HepG2 (cell line): ENCODE data around the gene KIAA1191. TPM values are rescaled to one million over a fixed set of nuclear protein-coding genes. Genes with fewer than 3 reads are reported as not detected.

Source experiments
- AGO1 ChIP-seq: fragments of 200-400 bp; formaldehyde crosslinking; IDR thresholded peaks from 2 replicates; pipeline ENCODE4 v1.6.1; 2017; ENCODE audit warnings: mild to moderate bottlenecking, low read depth, low read length, moderate library complexity; ENCODE audit not compliant: poor library complexity, severe bottlenecking
- GZF1 ChIP-seq: sonication (generic); formaldehyde crosslinking; IDR thresholded peaks from 2 replicates; pipeline ENCODE4 v1.5.1; 2020; ENCODE audit warnings: mild to moderate bottlenecking, missing genetic modification reagents
- KLF11 ChIP-seq: IDR thresholded peaks from 2 replicates; pipeline ENCODE4 v1.6.1; 2016; ENCODE audit warnings: missing compliant biosample characterization
- MEF2D ChIP-seq: sonication (generic); formaldehyde crosslinking; IDR thresholded peaks from 2 replicates; pipeline ENCODE4 v1.5.1; 2020; ENCODE audit warnings: mild to moderate bottlenecking, missing genetic modification reagents
- RBM22 ChIP-seq: fragments of 200-400 bp; formaldehyde crosslinking; optimal IDR thresholded peaks from 2 replicates; pipeline ENCODE3; 2017; ENCODE audit warnings: mild to moderate bottlenecking, low read length, moderate library complexity
- REXO4 ChIP-seq: sonication (generic); formaldehyde crosslinking; IDR thresholded peaks from 2 replicates; pipeline ENCODE4 v1.8.0; 2022; ENCODE audit warnings: missing genetic modification reagents, mild to moderate bottlenecking, borderline replicate concordance
- SALL1 ChIP-seq: sonication (generic); formaldehyde crosslinking; IDR thresholded peaks from 2 replicates; pipeline ENCODE4 v1.8.0; 2022; ENCODE audit warnings: mild to moderate bottlenecking, missing genetic modification reagents
- TBL1XR1 ChIP-seq: fragments of 150-350 bp; IDR thresholded peaks from 2 replicates; pipeline ENCODE4 v1.6.1; 2014; ENCODE audit warnings: borderline replicate concordance, low read length; ENCODE audit not compliant: partially characterized antibody
- TEAD3 ChIP-seq: optimal IDR thresholded peaks from 2 replicates; pipeline ENCODE3; 2016; ENCODE audit warnings: borderline replicate concordance
- ZFP1 ChIP-seq: IDR thresholded peaks from 2 replicates; pipeline ENCODE4 v1.6.1; 2016
- ZNF136 ChIP-seq: sonication (generic); formaldehyde crosslinking; IDR thresholded peaks from 2 replicates; pipeline ENCODE4 v1.8.1; 2022; ENCODE audit warnings: low read depth, mild to moderate bottlenecking, moderate library complexity, missing genetic modification reagents
- ZNF709 ChIP-seq: sonication (generic); formaldehyde crosslinking; IDR thresholded peaks from 2 replicates; pipeline ENCODE4 v1.5.0; 2020; ENCODE audit warnings: mild to moderate bottlenecking, missing genetic modification reagents
- polyA plus RNA-seq, 8 experiments: library from polyadenylated mRNA; depleted of rRNA in 3 of 8; stranded (reverse) in 7 of 8; unstranded in 1 of 8; fragments of >200 nt; fragmentation: Illumina TruSeq in 4 of 8; extraction: Trizol in 4 of 8; gene quantifications; 2 replicates each; pipeline versions ENCODE4 v1.2.1 to v1.2.3, GENCODE V29; 2011 to 2016; ENCODE audit warnings: low read depth in 4 of 8, missing spikeins in 1 of 8, mixed read lengths in 1 of 8; ENCODE audit not compliant: insufficient read depth in 1 of 8
- total RNA-seq, 5 experiments: library from RNA; depleted of rRNA; stranded (reverse); fragments of >200 nt; fragmentation: Illumina TruSeq; extraction: Trizol; gene quantifications; 2 replicates each; pipeline ENCODE4 v1.2.3, GENCODE V29; 2016; ENCODE audit warnings: low read depth in 1 of 5
- TF ChIP-seq, protein P1 (sequence below): sonication (generic); formaldehyde crosslinking; IDR thresholded peaks from 2 replicates; pipeline ENCODE4 v1.8.1; 2022; ENCODE audit warnings: mild to moderate bottlenecking, missing genetic modification reagents
- TF ChIP-seq, protein P2 (sequence below), 2 experiments: fragments of 450-650 bp in 1 of 2; sonication (generic) in 1 of 2; formaldehyde crosslinking; IDR thresholded peaks; 2 replicates each; pipeline versions ENCODE4 v1.5.0 to v1.8.0; 2020 to 2022; ENCODE audit warnings: mild to moderate bottlenecking in 1 of 2, missing genetic modification reagents in 1 of 2
- TF ChIP-seq, protein P3 (sequence below): IDR thresholded peaks from 2 replicates; pipeline ENCODE4 v1.6.1; 2016
- TF ChIP-seq, protein P4 (sequence below): sonication (generic); formaldehyde crosslinking; conservative IDR thresholded peaks from 2 replicates; pipeline ENCODE4 v1.4.0; 2020; ENCODE audit warnings: missing genetic modification reagents
- TF ChIP-seq, protein P5 (sequence below): fragments of 450-650 bp; IDR thresholded peaks from 2 replicates; pipeline ENCODE4 v1.6.1; 2017; ENCODE audit warnings: mild to moderate bottlenecking
- TF ChIP-seq, protein P6 (sequence below): sonication (generic); formaldehyde crosslinking; IDR thresholded peaks from 2 replicates; pipeline ENCODE4 v1.8.0; 2022; ENCODE audit warnings: mild to moderate bottlenecking, missing genetic modification reagents; ENCODE audit not compliant: insufficient replicate concordance

Gene KIAA1191
- total and polyA plus RNA-seq, 2 of the 13 experiments (the other 11 are each of a cell fraction or from before 2014, with no cell fraction given), result 63.6 to 103 TPM

DNA sequence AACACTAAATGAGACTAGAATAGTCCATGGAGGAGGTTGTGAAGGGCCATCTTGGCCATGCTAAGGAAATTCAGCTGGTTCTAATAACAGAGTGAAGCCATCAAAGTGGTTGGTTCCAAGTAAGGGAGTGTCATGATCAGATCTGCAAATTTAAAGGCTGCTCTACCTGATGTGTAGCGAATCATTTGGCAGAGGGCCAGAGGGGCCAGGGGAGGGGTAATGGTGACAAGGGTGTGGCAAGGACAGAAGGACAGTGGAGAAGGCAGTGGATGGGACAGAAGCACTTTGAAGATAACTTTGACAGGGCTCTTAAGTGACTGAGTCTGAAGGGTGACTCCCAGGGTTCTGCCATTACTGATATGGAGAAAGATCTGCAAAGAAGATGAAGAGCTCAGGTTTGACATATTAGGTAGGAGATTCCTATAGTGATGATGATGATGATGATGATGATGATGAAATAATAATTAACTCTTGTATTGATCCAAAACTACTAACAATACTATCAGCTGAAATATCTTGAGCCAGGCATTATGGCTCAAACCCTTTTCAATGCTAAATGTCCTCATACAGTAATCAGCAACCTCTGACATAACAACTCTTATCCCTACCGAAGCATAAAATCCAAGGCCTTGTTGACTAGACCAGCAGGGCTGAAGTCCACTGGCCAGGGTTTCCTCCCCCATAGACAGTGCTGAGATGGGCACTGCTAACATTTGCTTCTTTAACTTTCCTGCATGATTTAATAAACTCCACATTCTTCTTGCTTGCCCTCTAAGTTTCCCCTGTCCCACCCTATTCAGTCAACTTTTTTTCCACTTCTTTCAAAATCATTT lies 20.0 kb downstream of the KIAA1191 start (continued):
- TF ChIP-seq, protein P1, sequence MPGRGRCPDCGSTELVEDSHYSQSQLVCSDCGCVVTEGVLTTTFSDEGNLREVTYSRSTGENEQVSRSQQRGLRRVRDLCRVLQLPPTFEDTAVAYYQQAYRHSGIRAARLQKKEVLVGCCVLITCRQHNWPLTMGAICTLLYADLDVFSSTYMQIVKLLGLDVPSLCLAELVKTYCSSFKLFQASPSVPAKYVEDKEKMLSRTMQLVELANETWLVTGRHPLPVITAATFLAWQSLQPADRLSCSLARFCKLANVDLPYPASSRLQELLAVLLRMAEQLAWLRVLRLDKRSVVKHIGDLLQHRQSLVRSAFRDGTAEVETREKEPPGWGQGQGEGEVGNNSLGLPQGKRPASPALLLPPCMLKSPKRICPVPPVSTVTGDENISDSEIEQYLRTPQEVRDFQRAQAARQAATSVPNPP (CRISPR knock-in tag), result no peak
- TF ChIP-seq, protein P2, sequence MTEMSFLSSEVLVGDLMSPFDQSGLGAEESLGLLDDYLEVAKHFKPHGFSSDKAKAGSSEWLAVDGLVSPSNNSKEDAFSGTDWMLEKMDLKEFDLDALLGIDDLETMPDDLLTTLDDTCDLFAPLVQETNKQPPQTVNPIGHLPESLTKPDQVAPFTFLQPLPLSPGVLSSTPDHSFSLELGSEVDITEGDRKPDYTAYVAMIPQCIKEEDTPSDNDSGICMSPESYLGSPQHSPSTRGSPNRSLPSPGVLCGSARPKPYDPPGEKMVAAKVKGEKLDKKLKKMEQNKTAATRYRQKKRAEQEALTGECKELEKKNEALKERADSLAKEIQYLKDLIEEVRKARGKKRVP (CRISPR knock-in tag; IDR thresholded peaks at IDR 0.05), result no peak
- TF ChIP-seq REXO4 (CRISPR knock-in tag) (no peak), SALL1 (CRISPR knock-in tag) (peak; percentile 31; the same call in 1 of the 2 replicates), ZFP1 (CRISPR knock-in tag) (no peak), TBL1XR1 (no peak), ZNF709 (CRISPR knock-in tag) (no peak), KLF11 (CRISPR knock-in tag) (no peak), ZNF136 (CRISPR knock-in tag) (no peak), TEAD3 (CRISPR knock-in tag) (no peak), AGO1 (no peak), MEF2D (CRISPR knock-in tag) (no peak), GZF1 (CRISPR knock-in tag) (no peak), RBM22 (no peak)
- TF ChIP-seq, protein P3, sequence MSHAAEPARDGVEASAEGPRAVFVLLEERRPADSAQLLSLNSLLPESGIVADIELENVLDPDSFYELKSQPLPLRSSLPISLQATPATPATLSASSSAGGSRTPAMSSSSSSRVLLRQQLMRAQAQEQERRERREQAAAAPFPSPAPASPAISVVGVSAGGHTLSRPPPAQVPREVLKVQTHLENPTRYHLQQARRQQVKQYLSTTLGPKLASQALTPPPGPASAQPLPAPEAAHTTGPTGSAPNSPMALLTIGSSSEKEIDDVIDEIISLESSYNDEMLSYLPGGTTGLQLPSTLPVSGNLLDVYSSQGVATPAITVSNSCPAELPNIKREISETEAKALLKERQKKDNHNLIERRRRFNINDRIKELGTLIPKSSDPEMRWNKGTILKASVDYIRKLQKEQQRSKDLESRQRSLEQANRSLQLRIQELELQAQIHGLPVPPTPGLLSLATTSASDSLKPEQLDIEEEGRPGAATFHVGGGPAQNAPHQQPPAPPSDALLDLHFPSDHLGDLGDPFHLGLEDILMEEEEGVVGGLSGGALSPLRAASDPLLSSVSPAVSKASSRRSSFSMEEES (CRISPR knock-in tag), result no peak
- TF ChIP-seq, protein P4, sequence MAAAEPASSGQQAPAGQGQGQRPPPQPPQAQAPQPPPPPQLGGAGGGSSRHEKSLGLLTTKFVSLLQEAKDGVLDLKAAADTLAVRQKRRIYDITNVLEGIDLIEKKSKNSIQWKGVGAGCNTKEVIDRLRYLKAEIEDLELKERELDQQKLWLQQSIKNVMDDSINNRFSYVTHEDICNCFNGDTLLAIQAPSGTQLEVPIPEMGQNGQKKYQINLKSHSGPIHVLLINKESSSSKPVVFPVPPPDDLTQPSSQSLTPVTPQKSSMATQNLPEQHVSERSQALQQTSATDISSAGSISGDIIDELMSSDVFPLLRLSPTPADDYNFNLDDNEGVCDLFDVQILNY (CRISPR knock-in tag), result no peak
- TF ChIP-seq, protein P5, sequence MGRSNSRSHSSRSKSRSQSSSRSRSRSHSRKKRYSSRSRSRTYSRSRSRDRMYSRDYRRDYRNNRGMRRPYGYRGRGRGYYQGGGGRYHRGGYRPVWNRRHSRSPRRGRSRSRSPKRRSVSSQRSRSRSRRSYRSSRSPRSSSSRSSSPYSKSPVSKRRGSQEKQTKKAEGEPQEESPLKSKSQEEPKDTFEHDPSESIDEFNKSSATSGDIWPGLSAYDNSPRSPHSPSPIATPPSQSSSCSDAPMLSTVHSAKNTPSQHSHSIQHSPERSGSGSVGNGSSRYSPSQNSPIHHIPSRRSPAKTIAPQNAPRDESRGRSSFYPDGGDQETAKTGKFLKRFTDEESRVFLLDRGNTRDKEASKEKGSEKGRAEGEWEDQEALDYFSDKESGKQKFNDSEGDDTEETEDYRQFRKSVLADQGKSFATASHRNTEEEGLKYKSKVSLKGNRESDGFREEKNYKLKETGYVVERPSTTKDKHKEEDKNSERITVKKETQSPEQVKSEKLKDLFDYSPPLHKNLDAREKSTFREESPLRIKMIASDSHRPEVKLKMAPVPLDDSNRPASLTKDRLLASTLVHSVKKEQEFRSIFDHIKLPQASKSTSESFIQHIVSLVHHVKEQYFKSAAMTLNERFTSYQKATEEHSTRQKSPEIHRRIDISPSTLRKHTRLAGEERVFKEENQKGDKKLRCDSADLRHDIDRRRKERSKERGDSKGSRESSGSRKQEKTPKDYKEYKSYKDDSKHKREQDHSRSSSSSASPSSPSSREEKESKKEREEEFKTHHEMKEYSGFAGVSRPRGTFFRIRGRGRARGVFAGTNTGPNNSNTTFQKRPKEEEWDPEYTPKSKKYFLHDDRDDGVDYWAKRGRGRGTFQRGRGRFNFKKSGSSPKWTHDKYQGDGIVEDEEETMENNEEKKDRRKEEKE, result no peak
- TF ChIP-seq, protein P6, sequence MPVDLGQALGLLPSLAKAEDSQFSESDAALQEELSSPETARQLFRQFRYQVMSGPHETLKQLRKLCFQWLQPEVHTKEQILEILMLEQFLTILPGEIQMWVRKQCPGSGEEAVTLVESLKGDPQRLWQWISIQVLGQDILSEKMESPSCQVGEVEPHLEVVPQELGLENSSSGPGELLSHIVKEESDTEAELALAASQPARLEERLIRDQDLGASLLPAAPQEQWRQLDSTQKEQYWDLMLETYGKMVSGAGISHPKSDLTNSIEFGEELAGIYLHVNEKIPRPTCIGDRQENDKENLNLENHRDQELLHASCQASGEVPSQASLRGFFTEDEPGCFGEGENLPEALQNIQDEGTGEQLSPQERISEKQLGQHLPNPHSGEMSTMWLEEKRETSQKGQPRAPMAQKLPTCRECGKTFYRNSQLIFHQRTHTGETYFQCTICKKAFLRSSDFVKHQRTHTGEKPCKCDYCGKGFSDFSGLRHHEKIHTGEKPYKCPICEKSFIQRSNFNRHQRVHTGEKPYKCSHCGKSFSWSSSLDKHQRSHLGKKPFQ (CRISPR knock-in tag), result no peak
